Measurements from ENCODE around the gene PTGES.

Gene PTGES

DNA sequence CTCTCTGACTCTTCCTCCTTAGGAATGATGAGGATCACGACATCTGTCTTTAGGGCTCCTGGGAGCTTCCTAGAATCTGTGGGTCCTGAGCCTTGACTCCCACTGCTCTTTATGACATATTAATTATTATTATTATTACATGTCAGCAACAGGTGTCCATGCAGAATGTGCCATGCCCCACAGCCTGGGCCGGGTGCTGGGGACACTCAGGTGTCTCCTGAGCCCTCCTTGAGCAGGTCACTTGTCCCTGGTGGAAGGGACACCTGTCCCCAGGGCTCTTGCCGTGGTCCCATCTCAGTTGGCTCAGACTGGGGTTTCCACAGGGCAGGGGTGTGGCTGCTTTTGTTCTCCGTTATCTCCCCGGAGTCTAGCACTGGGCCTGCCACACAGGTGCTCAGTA, 34.2 kb downstream of the PTGES start:
- no peak for DNase-seq (ENCODE audit: low read depth in 2 of 2)

DNA sequence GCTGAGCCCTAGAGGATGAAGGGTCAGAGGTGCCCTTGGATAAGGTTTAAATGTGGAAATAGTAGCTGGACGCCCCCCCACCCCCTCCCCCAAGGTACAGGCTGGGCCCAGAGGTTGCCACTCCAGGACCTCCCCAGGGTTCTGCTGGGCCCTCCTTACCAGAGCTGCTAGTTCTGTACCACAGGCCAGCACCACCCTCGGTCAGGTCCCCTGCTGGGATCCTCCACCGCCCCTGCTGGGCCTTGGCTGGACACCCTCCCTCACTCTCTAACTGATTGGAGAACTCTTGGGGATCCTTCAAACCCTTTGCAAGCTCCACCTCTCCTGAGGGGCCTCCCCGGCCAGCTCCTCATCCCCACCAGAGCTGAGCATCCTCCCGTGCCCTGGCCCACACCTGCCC, 34.9 kb downstream of the PTGES start:
- no peak for DNase-seq (ENCODE audit: low read depth in 2 of 2)

DNA sequence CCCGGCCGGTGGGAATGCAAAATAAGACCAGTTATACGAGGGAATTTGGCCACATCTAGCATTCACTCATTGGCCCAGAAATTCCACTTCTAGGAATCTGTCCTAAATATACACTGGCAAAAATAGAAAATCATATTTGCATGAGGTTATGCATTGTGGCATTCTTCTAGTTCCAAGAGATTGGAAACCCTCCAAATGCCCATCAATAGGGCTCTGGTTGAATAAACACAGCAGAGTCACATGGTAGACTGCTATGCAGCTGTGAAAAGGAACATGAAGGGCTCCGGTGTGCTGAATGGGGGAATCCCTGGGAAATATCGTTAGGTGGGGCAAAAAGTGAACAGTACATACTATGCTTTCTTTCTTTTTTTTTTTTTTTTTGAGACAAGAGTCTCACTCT, 36.8 kb downstream of the PTGES start:
- no peak for DNase-seq (ENCODE audit: low read depth in 2 of 2)

DNA sequence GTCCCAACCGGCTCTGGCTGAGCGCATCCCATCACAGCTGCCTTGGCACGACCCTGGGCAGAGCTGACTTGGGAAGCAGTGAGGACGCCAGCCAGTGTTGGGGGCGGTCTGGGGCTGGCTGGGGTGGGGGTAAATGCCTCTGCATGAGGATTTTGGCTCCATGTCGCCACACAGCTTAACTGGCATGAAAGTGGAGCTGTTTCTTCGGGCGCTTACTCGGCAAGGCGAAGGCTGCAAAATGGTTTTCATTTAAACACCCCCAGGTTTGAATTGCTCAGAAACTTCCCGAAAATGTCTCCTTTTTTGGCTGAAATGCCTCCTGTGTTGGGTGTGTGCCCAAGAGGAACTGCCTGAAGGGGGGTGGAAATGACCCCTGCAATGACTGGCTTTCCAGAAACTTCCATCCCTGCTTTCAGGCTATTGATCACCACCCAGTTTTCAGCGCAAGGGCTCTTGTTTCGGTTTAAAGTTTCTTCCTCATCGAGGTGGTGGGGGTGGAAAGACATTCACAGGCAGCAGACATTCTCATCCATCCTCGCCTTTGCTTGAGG, 38.3 kb downstream of the PTGES start:
- DNase-seq (ENCODE audit: low read depth in 2 of 2): no peak

DNA sequence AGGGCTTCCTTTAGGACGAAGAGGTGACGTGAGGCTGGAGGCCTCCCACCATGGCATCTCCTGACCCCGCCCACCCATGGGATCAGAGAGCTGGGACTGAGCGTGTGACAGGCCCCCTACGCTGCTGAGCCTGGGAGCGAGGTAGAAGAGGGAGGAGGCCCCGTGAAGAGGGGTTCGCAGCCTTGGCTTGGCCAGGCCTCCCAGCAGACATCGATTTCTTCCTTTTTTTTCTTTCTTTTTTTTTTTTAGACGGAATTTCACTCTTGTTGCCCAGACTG, 39.5 kb downstream of the PTGES start:
- no peak for DNase-seq (ENCODE audit: low read depth in 2 of 2)

- no peak for DNase-seq (ENCODE audit: low read depth in 2 of 2)
Observed at GRCh38 chr9:129712634-129713401, 40.0 kb downstream of the PTGES start.

DNA sequence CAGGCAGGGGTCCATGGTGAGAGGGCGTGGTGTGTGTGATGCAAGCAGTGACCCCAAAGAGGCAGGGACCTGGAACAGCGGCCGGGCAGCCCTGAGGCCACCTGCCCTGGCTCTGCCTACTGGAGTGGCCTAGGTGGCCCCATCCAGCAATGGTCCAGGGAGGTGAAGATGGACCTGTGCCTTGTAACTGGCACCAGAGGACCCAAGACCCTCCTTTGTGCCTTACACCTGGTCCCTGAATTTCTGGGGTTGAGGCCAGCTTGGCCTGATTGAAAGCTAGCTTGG, 42.7 kb downstream of the PTGES start:
- DNase-seq (ENCODE audit: low read depth in 2 of 2): no peak

DNA sequence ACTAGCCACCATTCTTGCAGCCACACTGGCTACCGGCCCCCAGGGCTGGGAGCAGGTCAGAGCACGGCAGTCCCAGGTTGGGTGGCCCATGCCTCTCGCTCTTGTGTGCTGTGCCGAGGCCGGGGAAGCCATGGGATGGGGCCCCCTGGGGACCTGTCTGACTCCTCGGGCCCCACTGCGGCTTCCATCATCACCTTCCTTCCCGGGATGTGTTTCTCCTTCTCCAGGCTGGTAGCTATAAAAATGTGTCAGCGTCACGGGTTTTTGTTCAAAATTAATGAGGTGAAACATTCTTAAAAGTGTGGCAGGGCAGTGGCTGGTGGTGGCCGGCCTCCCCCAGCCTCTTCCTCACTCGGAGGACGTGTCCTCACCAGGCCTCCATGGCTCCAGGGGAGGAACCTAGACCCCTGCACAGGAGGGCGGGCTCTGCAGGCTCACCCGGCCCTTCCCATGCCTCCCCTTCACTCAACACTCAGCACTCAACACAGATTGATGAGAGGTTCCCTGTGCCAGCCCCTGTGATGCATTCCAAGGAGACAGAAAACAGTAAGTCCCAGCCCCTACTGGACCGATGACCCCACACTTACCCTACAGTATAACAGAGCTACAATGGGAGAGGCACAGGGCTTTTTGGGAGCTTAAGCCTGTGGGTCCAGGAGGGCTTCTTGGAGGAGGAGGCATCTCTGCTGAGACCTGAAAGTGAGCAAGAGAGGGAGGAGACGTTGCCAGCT, 43.2 kb downstream of the PTGES start:
- DNase-seq (ENCODE audit: low read depth in 2 of 2): no peak

DNA sequence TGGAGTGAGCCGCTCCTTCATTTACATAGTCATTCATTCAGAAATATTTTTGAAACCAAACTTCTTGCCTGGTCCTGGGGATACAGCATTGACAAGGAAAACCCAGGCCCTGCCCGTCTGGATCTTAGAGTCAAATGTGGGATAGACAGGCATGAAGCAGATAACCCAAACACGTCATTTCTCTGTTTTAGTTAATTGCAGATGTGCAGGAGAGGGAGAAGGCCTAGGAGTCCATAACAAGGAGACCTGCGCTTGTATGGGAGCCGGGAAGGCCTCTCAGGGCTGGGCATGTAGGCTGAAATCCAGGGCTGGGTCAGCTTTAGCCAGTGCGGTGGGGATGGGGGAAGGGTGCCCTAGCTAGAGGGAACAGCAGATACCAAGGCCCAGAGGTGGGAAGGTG, 44.0 kb downstream of the PTGES start:
- no peak for DNase-seq (ENCODE audit: low read depth in 2 of 2)

DNA sequence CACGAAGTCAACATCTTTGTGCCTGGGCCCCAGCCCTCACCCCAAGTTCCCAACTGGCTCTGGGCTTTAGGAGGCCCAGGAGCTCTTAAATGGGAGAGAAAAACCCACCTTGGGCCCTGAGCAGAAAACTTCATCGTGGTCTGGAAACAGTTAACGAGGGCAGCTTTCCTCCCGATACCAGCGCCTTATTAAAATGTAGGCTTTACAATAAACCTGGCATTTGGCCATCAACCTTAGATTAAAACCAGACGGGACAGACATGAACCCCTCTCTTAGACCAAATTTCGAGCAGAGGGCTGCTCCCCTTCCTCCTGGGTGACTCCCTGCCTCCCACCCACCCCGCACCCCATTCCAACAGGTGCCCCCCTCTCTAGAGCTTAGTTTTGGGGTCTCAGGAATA, 48.0 kb downstream of the PTGES start:
- no peak for DNase-seq (ENCODE audit: low read depth in 2 of 2)

GRCh38 chr9:129703667-129704355, 49.0 kb downstream of the PTGES start:
- no peak for DNase-seq (ENCODE audit: low read depth in 2 of 2)

DNA sequence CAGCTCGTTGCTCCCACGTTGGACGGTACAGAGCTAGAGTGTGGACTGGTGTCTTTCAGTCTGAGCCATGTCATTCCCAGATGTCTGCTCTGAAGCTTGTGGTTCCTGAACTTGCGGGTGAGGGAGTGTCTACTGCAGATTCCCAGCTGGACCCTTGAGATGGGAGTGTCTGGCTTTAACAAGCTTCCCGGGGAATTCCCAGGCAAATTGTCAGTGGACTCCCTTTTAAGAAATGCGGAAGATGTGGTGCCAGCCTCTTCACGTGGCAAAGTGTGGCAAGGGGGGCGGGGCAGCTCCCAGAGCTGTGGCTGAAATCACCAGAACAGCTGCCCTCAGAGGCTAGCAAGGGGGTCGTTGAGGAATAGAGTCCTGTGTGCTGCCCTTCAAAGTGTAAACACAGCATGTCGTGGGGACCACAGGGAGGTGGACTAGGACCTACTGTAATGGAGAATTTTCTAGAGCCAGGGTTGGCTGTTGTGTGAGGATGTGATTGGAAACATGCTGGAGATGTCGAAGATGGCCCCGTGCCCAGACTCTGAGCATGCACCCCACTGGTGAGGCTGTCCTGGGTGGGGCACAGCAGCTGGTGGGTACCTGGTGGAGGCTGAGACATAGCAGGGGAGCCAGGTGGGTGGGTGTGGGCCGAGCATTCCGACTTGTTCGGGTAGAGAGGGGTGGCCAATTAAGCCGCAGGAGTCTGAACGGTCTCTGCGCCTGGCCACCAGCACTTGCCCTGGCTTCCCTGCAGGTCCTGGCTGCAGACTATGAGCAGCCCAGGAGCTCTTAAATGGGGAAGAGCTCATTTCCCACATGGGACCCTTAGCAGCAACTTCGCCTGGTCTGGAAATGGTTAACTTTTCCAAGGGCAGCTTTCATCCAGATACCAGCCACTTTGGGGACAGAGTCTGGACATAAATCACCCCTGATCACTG, 50.0 kb downstream of the PTGES start:
- no peak for DNase-seq (ENCODE audit: low read depth in 2 of 2)

GRCh38 chr9:129701549-129701948, 51.3 kb downstream of the PTGES start:
- DNase-seq (ENCODE audit: low read depth in 2 of 2): no peak

DNA sequence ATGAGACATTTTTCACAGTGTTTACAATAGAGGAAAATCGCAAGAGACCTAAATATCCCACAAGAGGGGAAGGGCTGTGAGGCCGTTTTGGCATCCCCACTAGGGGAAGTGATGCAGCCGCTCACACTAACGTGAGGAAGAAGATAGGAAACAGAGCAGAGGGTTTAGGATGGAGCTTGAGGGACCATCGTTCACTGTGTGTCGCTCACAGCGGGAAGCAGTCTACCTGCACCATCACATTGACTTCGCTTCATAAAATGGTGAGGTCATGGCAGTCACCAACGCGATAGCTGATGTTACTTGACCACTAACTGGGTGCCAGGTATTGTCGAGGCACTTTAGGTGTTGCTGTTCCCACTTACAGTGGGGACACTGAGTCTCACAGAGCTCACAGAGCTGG, 51.8 kb downstream of the PTGES start:
- no peak for DNase-seq (ENCODE audit: low read depth in 2 of 2)

- no peak for DNase-seq (ENCODE audit: low read depth in 2 of 2)
Observed at GRCh38 chr9:129698254-129698757, 54.5 kb downstream of the PTGES start.

DNA sequence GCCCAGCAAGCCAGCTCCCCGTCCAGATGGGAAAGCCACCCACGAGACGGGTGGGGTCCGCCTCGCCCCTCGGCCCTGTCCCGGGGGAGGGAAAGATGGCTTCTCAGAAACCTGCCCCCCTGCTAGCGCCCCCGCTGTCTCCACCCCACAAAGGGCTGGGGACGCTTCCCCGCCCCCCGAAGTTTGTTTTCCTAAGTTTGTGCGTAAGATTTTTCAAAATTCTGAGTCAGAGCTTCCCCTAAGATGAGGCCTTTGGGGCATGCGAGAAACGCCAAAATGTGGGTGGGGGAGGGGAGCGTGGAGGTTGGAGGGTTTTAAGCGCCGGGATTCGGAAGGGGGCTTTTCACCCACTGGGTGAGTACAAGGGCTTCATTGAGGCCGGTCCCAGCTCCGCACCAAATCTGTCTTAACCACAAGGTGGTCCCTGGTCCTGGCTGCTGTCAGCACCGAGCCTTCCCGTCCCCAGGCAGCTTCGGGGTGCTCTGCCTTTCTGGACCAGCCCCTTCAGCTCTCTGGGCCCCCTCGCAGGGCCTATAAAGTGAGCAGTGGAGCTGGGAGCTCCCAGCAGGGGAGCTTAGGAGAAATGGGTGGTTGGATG, 55.1 kb downstream of the PTGES start:
- no peak for DNase-seq (ENCODE audit: low read depth in 2 of 2)

DNA sequence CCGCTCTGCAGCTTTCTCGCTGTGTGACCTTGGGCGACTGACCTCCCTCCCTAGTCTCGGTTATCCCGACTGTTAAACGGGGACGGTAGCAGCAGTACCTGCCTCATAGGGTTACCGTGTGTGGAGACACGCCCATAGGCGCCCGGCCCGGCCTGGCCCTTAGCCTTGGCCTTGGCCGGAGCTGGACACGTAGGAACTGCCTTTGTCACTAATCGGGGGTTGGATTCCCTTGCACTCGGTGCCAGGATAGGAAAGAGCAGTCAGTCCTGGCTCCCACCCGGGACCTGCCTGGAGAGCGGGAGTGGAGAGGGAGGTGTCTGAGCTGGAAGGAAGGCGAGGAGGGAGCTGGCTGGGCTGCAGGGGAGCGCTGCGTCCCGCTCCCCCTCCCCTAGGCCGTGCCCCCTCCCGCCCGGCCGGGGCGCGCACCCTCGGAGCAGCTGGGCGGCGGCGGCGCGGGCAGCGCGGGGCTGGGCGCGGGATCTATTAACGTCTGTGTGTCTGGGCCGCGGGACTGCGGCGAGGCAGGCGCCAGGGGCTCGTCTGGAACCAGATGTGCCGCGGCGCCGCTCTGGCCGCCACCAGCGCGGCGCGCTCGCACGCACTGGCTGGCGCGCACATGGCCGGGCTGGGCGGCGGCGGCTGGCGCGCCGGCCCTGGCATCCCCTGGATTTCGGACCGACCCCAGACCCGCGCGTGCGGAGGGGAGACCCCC, 55.7 kb downstream of the PTGES start:
- no peak for DNase-seq (ENCODE audit: low read depth in 2 of 2)

GRCh38 chr9:129695870-129696269, 57.0 kb downstream of the PTGES start:
- no peak for DNase-seq (ENCODE audit: low read depth in 2 of 2)

DNA sequence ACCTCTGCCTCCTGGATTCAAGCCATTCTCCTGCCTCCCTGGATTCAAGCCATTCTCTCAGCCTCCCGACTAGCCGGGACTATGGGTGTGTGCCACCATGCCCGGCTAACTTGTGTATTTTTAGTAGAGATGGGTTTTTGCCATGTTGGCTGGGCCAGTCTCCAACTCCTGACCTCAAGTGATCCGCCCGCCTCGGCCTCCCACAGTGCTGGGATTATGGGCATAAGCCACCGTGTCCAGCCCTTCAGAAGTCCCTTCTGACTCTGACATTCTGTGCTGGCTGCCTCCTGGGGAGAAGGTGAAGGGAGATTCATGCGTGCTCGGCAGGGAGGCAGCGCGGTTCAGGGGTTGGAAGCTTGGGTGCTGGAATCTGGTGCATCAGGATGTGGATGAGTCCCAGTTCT, 58.6 kb downstream of the PTGES start:
- DNase-seq (ENCODE audit: low read depth in 2 of 2): no peak

DNA sequence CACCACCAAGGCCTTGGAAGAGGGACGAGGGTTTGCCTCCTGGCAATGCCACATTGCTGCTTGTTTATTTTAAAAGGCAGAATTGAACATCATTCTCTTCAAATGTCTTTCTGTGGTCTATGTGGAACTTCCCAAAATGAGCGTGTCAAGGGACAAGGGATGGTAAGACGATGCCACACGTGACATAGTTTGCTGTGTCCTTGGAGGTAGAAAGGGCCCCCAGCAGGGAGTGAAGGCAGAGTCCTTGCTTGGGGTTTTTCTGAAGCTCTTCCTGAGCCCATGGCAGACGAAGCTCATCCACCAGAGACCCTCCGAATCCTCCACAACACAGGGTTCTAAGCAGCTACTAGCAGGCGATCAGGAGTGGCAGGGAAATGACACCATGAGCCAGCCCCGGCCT, 59.1 kb downstream of the PTGES start:
- DNase-seq (ENCODE audit: low read depth in 2 of 2): no peak

DNA sequence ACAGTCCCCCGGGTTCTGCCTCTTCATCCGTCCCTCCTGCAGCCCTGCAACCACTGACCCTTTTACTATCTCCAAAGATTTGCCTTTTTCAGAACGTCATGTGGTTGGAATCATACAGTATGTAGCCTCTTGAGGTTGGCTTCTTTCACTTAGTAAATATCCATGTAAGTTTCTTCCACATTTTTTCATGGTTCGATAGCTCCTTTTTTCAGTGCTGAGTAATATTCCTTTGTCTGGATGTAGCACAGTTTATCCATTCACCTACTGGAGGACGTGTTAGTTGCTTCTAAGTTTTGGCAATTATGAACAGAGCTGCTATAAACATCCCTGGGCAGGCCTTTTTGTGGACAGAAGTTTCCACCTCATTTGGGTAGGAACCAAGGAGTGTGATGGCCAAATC, 60.3 kb downstream of the PTGES start:
- DNase-seq (ENCODE audit: low read depth in 2 of 2): no peak

Measured in stimulated activated CD8-positive, alpha-beta memory T cell treated with anti-CD3 and anti-CD28 coated beads, Interleukin-2, amount 100 ng/mL, for 1 hour (primary cell).